Measurements from ENCODE around the gene SORCS2.

- TF ChIP-seq CTCF (conservative IDR thresholded peaks at IDR 0.05; ENCODE audit: low read depth, low read length) (no peak), EZH2phosphoT487 (IDR thresholded peaks at IDR 0.05; ENCODE audit: borderline replicate concordance, low read length) (no peak)
These were observed 389.1 kb downstream of the SORCS2 start for GRCh38 chr4:7581477-7581876.

All from PC-3 (cell line).